ENCODE measurements around the gene GPD1. TPM values are rescaled to one million over a fixed set of nuclear protein-coding genes. Genes with fewer than 3 reads are reported as not detected.

Gene GPD1
- total RNA-seq, 2 donors from 2014 or later: 7.0 to 232 TPM

DNA sequence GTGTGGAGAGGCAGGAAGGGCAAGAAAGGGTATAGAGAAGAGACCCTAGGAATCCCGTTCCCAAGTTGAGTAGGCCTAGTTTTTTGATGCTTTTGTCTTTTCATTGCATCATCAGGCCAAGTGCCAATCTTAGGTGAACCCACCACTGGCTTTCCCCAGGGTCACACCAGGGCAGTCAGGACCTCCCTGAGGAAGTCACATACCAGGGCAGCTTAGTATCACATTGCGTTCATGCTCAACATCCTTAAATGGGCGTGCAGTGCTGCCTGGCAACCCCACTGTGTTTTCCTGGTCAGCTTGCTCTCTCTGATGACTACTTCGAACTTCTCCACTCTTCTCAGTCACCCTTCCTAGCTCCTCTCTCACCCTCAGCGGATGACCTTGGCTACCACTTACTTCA is 37.4 kb upstream of the GPD1 start:
- no peak for TF ChIP-seq POLR2A (IDR thresholded peaks at IDR 0.05)
- TF ChIP-seq, protein P1, sequence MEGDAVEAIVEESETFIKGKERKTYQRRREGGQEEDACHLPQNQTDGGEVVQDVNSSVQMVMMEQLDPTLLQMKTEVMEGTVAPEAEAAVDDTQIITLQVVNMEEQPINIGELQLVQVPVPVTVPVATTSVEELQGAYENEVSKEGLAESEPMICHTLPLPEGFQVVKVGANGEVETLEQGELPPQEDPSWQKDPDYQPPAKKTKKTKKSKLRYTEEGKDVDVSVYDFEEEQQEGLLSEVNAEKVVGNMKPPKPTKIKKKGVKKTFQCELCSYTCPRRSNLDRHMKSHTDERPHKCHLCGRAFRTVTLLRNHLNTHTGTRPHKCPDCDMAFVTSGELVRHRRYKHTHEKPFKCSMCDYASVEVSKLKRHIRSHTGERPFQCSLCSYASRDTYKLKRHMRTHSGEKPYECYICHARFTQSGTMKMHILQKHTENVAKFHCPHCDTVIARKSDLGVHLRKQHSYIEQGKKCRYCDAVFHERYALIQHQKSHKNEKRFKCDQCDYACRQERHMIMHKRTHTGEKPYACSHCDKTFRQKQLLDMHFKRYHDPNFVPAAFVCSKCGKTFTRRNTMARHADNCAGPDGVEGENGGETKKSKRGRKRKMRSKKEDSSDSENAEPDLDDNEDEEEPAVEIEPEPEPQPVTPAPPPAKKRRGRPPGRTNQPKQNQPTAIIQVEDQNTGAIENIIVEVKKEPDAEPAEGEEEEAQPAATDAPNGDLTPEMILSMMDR (IDR thresholded peaks at IDR 0.05): no peak
- WGBS, 2 donors: 53 to 59% methylated on average over 5 of the region's 5 CpGs

DNA sequence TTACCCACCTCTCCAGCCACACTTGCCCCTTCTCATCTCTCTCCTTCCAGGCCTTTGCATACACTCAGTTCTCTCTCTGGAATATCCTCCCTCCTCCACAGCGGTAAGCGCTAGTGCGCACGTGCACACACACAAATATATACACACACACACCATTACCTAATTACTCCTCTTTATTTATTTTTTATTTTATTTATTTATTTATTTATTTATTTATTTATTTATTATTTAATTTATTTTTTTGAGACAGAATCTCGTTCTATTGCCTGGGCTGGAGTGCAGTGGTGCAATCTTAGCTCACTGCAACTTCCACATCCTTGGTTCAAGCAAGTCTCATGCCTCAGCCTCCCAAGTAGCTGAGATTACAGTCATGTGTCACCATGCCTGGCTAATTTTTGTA is 34.7 kb upstream of the GPD1 start:
- TF ChIP-seq, protein P1 (IDR thresholded peaks at IDR 0.05): no peak
- TF ChIP-seq POLR2A (IDR thresholded peaks at IDR 0.05): no peak
- Histone ChIP-seq H3K27me3 (no peaks in the 10 kb centered on the region), H3K27ac (no peak overlapping the region), H3K36me3 (replicated peaks in 1 of 2; ENCODE audit: insufficient read depth in 1 of 2, low read depth in 2 of 2) (no peaks in the 10 kb centered on the region), H3K9me3 (no peaks in the 10 kb centered on the region), H3K4me1 (no peaks in the 10 kb centered on the region), H3K4me3 (no peak overlapping the region)
- intact Hi-C loops (cut with DNase I): no loop called here
- 84 to 91% methylated on average over 5 of the region's 5 CpGs for WGBS, 2 donors
- ATAC-seq (no peak), DNase-seq (no peak)

More for the DNA sequence above, 37.4 kb upstream of the GPD1 start:
- no peaks in the 10 kb centered on the region for H3K4me1 ChIP-seq
- DNase-seq: no peak
- H3K27me3 ChIP-seq: no peaks in the 10 kb centered on the region
- H3K36me3 ChIP-seq (replicated peaks in 1 of 2; ENCODE audit: insufficient read depth in 1 of 2, low read depth in 2 of 2): no peaks in the 10 kb centered on the region
- no peak overlapping the region for H3K4me3 ChIP-seq
- H3K9me3 ChIP-seq: no peaks in the 10 kb centered on the region
- no peak for ATAC-seq
- intact Hi-C loops (cut with DNase I): no loop called here
- no peak overlapping the region for H3K27ac ChIP-seq

DNA sequence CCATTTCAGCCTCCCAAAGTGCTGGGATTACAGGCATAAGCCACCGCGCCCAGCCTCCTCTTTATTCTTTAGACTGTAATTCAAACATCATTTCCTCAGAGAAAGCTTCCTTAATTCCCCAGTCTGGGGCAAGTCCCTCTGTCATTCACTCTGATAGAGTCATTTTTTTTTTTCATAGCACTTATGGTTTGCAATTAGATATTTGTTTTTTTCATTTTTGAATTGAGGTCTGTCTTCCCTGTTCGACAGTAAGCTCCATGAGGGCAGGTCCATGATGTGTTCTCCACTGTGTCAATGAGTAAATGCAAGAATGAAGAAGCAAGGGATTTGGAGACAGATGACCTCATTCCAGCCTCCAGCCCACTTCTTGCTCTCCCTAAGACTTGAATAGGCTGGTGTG is 34.3 kb upstream of the GPD1 start:
- intact Hi-C loops (cut with DNase I): no loop called here
- ATAC-seq: no peak
- Histone ChIP-seq H3K36me3 (replicated peaks in 1 of 2; ENCODE audit: insufficient read depth in 1 of 2, low read depth in 2 of 2) (no peaks in the 10 kb centered on the region), H3K27ac (no peak overlapping the region), H3K4me1 (no peaks in the 10 kb centered on the region), H3K27me3 (no peaks in the 10 kb centered on the region), H3K4me3 (no peak overlapping the region), H3K9me3 (no peaks in the 10 kb centered on the region)
- 98% methylated on average over 3 of the region's 3 CpGs for WGBS, 2 donors
- DNase-seq: no peak
- TF ChIP-seq, protein P1 (IDR thresholded peaks at IDR 0.05): no peak

DNA sequence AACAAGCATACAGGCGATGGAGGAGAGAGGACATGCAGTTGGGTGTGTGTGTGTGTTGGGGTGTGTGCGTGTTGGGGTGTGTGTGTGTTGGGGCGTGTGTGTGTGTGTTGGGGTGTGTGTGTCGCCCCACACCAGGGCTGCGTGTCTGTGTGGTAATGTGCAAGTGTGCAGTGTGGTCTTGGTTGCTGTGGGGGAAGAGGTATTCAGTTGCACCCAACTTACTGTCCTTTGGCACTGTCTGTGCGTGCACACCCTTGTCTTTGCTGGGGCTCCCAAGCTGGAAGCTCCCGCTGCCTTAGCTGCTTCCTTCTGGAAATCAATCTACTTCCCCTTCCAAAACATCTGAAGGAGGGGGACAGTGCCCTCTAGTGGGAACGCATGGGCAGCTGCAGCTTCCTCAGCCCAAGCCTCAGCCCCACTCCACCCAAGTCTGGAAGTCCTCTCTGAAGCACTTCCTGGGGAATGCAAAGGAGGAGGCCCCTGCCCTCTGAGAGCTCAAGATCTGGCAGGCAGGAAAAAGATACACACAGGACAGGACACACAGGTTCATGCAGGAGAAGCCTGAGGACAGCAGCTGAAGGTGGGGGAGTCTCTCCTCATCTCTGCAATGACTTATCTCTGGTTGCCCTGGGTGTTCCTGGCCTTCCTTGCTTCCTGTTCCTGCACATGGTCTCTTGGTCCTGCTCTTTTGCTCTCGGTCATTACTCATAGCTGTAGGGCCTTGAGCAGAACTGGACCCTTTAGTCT is 33.3 kb upstream of the GPD1 start:
- intact Hi-C loops (cut with DNase I): no loop called here

More for the DNA sequence above, 33.3 kb upstream of the GPD1 start:
- peak; percentile 82 to 83 (median 82) for DNase-seq
- Histone ChIP-seq H3K27ac (no peak overlapping the region), H3K4me1 (peaks cover 4% of the 10 kb centered on the region), H3K27me3 (no peaks in the 10 kb centered on the region), H3K4me3 (no peak overlapping the region), H3K36me3 (replicated peaks in 1 of 2; ENCODE audit: insufficient read depth in 1 of 2, low read depth in 2 of 2) (no peaks in the 10 kb centered on the region), H3K9me3 (no peaks in the 10 kb centered on the region)
- TF ChIP-seq POLR2A (IDR thresholded peaks at IDR 0.05): no peak
- TF ChIP-seq, protein P1 (IDR thresholded peaks at IDR 0.05): peak; percentile 84 to 96 (median 91)
- peak; percentile 81 for ATAC-seq
- 28 to 29% methylated on average over 8 to 9 of the region's 9 CpGs for WGBS, 2 donors
